ENCODE data around the gene DLX4. TPM values are rescaled to one million over a fixed set of nuclear protein-coding genes. Genes with fewer than 3 reads are reported as not detected.

DLX4 gene
- total RNA-seq, 1 experiment from 2014 or later: 1.6 TPM

DNA sequence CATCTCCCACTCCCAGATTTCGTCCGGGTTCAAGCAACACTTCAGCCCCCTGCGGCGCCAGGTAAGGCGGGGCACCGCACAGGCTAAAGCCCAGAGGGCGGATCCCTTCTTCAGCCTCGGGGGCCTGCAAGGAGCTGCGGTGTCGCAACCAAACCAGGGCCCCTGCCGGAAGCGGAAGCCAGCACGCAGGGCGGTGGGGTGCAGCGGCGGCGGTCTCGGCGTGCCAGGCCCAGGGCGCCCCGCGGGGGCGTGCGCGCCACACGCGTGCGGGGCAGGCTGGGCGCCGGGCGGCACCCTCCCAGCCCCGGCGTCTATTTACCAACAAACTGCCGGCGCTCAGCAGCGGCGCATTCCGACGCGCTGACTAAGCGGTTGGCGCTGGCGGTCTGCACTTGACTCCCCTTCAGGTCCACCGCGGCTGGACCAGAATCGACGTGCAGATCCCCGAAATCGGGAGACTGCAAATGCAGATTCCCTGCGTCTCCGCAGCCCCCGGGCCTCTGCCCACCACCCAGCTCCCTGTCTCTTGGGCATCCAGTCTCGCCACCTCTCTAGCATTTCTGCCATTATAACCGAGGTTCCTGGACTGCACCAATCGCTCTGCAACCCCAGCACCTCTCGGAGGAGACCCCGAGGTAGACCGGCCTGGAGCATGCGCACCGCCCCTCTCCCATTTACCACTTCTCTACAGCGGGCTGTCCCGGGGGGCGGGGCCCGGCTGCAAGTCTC is 421 bp upstream of the DLX4 start:
- peak; percentile 71 for DNase-seq (ENCODE audit: low spot score)

GRCh38 chr17:49969795-49970389 is 902 bp downstream of the DLX4 start:
- DNase-seq (ENCODE audit: low spot score): no peak

DNA sequence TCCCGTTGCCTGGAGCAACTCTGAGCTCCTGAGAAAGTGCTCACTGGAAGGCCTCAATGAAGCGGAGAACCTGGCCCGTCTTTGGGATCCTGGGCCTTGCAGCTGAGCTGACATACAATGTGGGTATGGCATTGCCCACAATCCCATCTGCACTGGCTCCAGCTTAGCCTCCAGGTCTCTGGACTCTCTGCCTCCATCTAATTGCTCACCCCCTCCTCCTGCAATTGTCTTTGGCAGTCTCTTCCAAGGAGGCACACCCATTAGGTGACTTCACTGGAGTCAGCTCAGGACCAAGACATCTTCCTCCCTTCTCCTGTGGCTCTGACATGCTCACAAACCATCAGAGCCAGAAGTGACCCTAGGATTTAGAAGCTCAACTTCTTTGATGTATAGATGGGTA is 1.5 kb downstream of the DLX4 start:
- no peak for DNase-seq (ENCODE audit: low spot score)

GRCh38 chr17:49971199-49971847 is 2.3 kb downstream of the DLX4 start:
- DNase-seq (ENCODE audit: low spot score): no peak

GRCh38 chr17:49971848-49972485 is 3.0 kb downstream of the DLX4 start:
- no peak for DNase-seq (ENCODE audit: low spot score)

GRCh38 chr17:49972486-49973270 is 3.7 kb downstream of the DLX4 start:
- DNase-seq (ENCODE audit: low spot score): no peak

DNA sequence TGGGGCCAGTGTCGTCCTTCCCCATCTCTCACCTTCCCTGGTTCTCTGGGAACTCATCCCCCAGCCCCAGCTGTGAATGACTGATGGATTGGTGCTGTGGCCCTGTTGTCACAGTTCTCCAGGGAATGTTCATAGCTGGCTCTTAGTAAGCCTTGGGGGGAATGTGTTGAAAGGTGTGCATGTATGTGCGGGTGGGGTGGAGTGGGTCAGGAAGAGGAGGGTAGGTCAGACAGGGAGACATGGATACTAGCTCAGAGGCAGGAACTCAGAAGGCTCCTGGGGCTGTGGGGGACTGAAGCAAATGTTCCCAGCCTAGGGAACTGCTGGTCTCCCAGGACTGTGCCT is 4.3 kb downstream of the DLX4 start:
- no peak for DNase-seq (ENCODE audit: low spot score)

- DNase-seq (ENCODE audit: low spot score): no peak
Observed at GRCh38 chr17:49975531-49975930, 6.5 kb downstream of the DLX4 start.

- peak; percentile 63 for DNase-seq (ENCODE audit: low spot score)
Observed at GRCh38 chr17:49976163-49976827, 7.3 kb downstream of the DLX4 start.

GRCh38 chr17:49976828-49977202 is 7.8 kb downstream of the DLX4 start:
- DNase-seq (ENCODE audit: low spot score): no peak

DNA sequence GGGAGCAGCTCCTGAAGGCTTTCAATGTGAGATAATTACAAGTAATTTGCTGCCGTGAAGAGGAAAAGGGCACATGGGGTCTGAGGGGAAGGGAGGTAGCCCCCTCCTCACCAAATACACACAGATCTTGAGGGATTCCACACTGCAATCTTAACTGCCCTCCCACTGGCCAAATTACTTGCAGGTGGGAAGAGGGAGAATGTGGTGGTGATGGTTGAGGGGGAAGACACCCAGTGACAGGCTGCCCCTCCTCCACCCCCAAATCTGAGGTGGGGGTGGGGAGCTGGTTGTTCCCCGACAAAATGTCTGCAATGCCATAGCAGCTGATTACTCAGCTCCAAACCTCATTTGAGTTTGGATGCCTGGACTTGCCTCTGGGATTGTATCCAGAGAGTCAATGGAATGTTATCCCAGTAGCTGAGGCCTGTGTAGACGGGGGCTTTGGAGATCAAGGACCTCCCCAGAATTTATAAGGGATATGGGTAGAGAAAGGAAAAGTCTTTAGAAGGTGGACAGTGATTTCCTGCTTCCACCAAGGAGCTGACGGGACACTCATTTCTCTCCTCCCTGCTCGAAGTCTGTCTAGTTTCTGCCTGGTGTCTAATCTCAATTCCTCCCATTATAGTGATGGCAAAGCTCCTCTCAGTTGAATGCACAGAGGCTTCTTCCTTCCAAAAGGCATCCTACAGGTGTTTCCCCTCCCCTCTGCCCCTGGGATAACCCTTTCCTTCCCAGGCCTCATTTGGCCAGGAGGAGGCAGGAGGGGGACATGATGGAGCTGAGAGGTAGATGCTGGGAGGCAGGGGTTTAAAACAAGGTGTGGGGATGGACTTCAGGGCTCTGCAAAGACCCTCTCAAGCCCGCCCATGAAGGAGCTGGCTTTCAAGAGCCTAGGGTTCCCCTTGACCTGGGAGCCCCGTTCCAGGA is 8.7 kb downstream of the DLX4 start:
- no peak for DNase-seq (ENCODE audit: low spot score)

DNA sequence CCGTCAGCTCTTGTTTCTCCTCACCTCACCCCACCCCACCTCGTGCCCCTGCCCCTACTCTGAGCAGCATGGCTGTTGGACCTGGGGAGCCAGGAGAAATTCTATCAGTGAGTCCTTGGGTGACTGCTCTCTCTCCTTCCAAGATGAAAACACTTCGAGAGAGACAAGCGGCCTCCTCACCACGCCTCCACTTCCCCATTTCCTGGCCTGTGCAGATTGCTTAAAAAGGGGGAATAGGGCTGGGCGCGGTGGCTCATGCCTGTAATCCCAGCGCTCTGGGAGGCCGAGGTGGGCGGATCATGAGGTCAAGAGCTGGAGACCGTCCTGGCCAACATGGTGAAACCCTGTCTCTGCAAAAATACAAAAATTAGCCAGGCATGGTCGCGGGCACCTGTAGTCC is 9.5 kb downstream of the DLX4 start:
- no peak for DNase-seq (ENCODE audit: low spot score)

GRCh38 chr17:49979748-49980479 is 10.9 kb downstream of the DLX4 start:
- no peak for DNase-seq (ENCODE audit: low spot score)

- no peak for DNase-seq (ENCODE audit: low spot score)
Observed at GRCh38 chr17:49980703-49981197, 11.8 kb downstream of the DLX4 start.

DNA sequence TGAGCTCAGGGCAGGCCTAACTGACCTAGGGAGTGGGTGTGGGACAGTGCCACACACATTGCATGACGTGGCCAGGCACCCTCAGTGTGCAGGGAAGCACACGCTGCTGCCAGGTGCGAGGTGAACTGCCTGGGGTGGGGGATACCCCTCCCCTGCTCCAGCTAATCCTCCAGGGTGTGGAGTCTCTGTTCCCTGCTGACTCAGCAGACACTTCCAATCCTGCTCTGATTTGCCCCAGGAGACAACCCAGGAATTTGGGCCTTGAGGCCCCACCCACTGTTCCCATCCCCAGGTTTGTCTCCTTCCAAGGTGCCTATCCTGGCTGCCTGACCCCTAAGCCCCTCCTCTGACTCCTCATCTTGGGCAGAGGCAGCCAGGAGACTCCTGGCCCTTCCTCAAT is 15.3 kb downstream of the DLX4 start:
- no peak for DNase-seq (ENCODE audit: low spot score)

GRCh38 chr17:49984776-49985175 is 15.8 kb downstream of the DLX4 start:
- no peak for DNase-seq (ENCODE audit: low spot score)

DNA sequence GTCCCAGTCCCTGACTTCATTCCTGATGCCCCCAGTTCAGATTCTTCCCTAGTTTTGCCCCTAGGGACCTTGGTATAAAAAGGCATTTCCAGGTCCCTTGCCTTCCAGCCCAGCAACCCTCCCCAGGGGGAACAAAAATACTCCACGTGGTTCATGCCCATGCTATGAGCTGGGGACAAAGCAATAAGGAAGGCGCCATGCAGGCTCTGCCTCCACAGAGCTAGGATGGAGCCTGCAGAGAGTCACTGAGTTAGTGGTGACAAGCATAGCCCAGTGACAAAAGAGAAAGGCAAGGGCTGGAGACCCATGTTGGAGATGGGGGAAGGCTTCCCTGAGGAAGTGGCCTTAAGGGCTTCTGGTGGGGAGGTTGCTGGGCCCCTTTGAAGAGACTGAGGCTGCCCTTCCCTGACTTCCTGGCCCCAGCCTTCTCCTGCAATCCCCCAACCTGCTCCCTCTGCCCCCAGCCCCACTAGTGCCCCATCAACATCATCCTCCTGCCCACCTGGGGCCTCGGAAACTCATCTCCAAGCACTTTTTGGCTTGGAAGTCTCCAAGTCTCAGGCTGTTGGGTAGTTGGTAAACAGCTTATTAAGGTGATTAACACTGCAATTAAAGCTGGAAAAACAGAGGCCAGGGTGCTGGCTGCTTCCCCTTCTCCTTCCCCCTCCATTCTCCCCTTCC is 16.5 kb downstream of the DLX4 start:
- DNase-seq (ENCODE audit: low spot score): no peak

GRCh38 chr17:49986396-49987289 is 17.7 kb downstream of the DLX4 start:
- no peak for DNase-seq (ENCODE audit: low spot score)

Measured in H4 (cell line).